ENCODE results near the gene TCN1.
"Not testable (repeated sequence)": the region's sequence is repeated elsewhere in the genome, so short reads cannot be mapped to it uniquely, and the experiment has no call there.

TCN1 gene

DNA sequence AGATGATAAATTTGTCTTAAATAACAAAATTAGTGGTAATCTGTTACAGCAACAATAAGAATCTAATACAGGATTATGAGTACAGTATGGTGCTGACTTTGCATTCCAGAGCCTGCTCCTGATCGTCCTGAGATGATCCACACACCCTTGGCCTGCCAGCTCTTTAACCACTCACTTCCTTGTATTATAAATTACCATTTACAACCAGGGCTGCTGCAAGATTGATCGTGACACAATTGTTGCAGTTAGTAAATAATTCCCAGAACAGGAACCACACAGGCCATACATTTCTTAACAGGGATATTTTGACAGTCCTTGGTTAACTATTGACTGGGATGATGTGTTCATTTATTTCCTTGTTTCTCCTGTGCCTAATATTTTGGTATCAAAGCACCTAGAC is 17.2 kb downstream of the TCN1 start:
- H3K36me3 ChIP-seq (ENCODE audit: control insufficient read depth, insufficient read depth, low read length): no peaks in the 10 kb centered on the region
- H3K9ac ChIP-seq: no peak overlapping the region
- no peak overlapping the region for H3K4me2 ChIP-seq (ENCODE audit: low read length)
- H3K79me2 ChIP-seq: no peaks in the 10 kb centered on the region
- no peaks in the 10 kb centered on the region for H3K27me3 ChIP-seq (ENCODE audit: control insufficient read depth, insufficient read depth, low read length)
- H2AFZ ChIP-seq: no peak overlapping the region
- no peak overlapping the region for H3K4me3 ChIP-seq (ENCODE audit: low read depth, low read length)
- H3K4me1 ChIP-seq: no peaks in the 10 kb centered on the region
- no peak overlapping the region for H3K27ac ChIP-seq
- H3K9me3 ChIP-seq (ENCODE audit: control insufficient read depth, low read length): no peaks in the 10 kb centered on the region
- TF ChIP-seq, protein P1, sequence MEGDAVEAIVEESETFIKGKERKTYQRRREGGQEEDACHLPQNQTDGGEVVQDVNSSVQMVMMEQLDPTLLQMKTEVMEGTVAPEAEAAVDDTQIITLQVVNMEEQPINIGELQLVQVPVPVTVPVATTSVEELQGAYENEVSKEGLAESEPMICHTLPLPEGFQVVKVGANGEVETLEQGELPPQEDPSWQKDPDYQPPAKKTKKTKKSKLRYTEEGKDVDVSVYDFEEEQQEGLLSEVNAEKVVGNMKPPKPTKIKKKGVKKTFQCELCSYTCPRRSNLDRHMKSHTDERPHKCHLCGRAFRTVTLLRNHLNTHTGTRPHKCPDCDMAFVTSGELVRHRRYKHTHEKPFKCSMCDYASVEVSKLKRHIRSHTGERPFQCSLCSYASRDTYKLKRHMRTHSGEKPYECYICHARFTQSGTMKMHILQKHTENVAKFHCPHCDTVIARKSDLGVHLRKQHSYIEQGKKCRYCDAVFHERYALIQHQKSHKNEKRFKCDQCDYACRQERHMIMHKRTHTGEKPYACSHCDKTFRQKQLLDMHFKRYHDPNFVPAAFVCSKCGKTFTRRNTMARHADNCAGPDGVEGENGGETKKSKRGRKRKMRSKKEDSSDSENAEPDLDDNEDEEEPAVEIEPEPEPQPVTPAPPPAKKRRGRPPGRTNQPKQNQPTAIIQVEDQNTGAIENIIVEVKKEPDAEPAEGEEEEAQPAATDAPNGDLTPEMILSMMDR (IDR thresholded peaks at IDR 0.05): no peak

GRCh38 chr11:59848439-59848838 is 17.8 kb downstream of the TCN1 start:
- H3K27ac ChIP-seq; H3K9ac ChIP-seq; H3K27me3 ChIP-seq (ENCODE audit: control insufficient read depth, insufficient read depth, low read length); H2AFZ ChIP-seq; H3K4me2 ChIP-seq (ENCODE audit: low read length); H3K9me3 ChIP-seq (ENCODE audit: control insufficient read depth, low read length); H3K36me3 ChIP-seq (ENCODE audit: control insufficient read depth, insufficient read depth, low read length); H3K4me3 ChIP-seq (ENCODE audit: low read depth, low read length); H3K79me2 ChIP-seq; H3K4me1 ChIP-seq: not testable (repeated sequence)

- H3K36me3 ChIP-seq (ENCODE audit: control insufficient read depth, insufficient read depth, low read length): no peaks in the 10 kb centered on the region
- H3K27me3 ChIP-seq (ENCODE audit: control insufficient read depth, insufficient read depth, low read length): no peaks in the 10 kb centered on the region
- H3K4me2 ChIP-seq (ENCODE audit: low read length): no peak overlapping the region
- no peak overlapping the region for H3K4me3 ChIP-seq (ENCODE audit: low read depth, low read length)
- TF ChIP-seq, protein P1 (IDR thresholded peaks at IDR 0.05): no peak
- H2AFZ ChIP-seq: no peak overlapping the region
- no peaks in the 10 kb centered on the region for H3K9me3 ChIP-seq (ENCODE audit: control insufficient read depth, low read length)
- no peaks in the 10 kb centered on the region for H3K79me2 ChIP-seq
- no peak overlapping the region for H3K27ac ChIP-seq
- H3K4me1 ChIP-seq: no peaks in the 10 kb centered on the region
- no peak overlapping the region for H3K9ac ChIP-seq
Observed at GRCh38 chr11:59847626-59848025, 18.7 kb downstream of the TCN1 start.

DNA sequence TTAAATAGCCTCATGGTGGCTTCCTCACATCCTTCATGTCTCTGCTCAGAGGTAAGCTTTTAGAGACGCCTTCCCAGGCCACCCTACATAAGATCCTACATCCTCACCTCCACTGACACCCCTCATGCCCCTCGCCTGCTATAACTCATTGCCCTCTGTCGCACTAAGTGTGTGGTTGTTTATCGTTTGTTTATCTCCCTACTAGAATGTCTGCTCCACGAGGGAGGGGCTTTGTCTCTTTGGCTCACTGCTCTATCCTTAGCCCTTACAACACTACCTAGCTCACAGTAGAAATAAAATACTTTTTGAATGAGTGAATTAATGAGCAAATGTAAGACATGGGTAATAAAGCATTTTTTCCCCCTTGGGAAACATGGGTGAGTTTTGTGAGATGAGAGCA is 19.7 kb downstream of the TCN1 start:
- Histone ChIP-seq H3K4me2 (ENCODE audit: low read length) (no peak overlapping the region), H3K4me3 (ENCODE audit: low read depth, low read length) (no peak overlapping the region), H3K27me3 (ENCODE audit: control insufficient read depth, insufficient read depth, low read length) (no peaks in the 10 kb centered on the region), H3K4me1 (no peaks in the 10 kb centered on the region), H3K36me3 (ENCODE audit: control insufficient read depth, insufficient read depth, low read length) (no peaks in the 10 kb centered on the region), H2AFZ (no peak overlapping the region), H3K9ac (no peak overlapping the region), H3K9me3 (ENCODE audit: control insufficient read depth, low read length) (no peaks in the 10 kb centered on the region), H3K27ac (no peak overlapping the region), H3K79me2 (no peaks in the 10 kb centered on the region)
- TF ChIP-seq, protein P1 (IDR thresholded peaks at IDR 0.05): no peak

GRCh38 chr11:59845399-59845798 is 20.9 kb downstream of the TCN1 start, which contains the start of gene CBLIF:
Gene CBLIF (minus strand): TSS chr11:59845499. CDS start chr11:59845453, 46 bp downstream.
- no peak within 1 kb of the TSS for H2AFZ ChIP-seq
- no peaks in the 10 kb centered on the region for H3K36me3 ChIP-seq (ENCODE audit: control insufficient read depth, insufficient read depth, low read length)
- H3K4me3 ChIP-seq (ENCODE audit: low read depth, low read length): no peak within 1 kb of the TSS
- H3K27ac ChIP-seq: no peak within 1 kb of the TSS
- no peaks in the 10 kb centered on the region for H3K4me1 ChIP-seq
- TF ChIP-seq, protein P1 (IDR thresholded peaks at IDR 0.05): no peak
- no peak within 1 kb of the TSS for H3K9ac ChIP-seq
- no peak within 1 kb of the TSS for H3K4me2 ChIP-seq (ENCODE audit: low read length)
- H3K27me3 ChIP-seq (ENCODE audit: control insufficient read depth, insufficient read depth, low read length): no peaks in the 10 kb centered on the region
- H3K79me2 ChIP-seq: no peaks in the 10 kb centered on the region
- no peaks in the 10 kb centered on the region for H3K9me3 ChIP-seq (ENCODE audit: control insufficient read depth, low read length)

All from parathyroid adenoma (tissue), 2 donors.